NCI-H128 (cell line): Measurements from ENCODE around the gene SUPT20HL1.
"Not testable (repeated sequence)": the region's sequence is repeated elsewhere in the genome, so short reads cannot be mapped to it uniquely, and the experiment has no call there.

ENCODE experiments used
- DNase-seq: peaks from one replicate; lab custom pipeline; 2025; ENCODE audit not compliant: unreplicated experiment; lab: John Stamatoyannopoulos, UW

The SUPT20HL1 gene

DNA sequence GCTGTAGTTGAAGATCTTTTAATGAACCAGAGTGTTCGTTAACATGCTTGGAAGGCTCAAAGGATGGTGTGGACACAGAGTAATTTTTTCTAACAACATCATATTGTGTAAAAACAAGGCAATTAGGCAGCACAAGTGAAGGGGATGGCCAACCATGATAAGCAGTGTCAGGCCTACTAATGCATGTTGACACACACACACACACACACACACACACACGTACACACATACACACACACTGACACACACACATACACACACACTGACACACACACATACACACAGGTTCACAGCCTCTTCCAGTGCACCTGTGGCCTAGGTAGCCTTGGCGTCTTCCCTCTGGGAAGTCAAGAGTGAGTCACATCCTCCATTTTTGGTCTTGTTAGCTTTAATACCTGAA lies at the start of gene SUPT20HL1:
Gene SUPT20HL1 (plus strand): TSS at position 368 of the 400 bp plus-strand sequence. CDS start 2,122 bp downstream, outside the sequence.
- no peak for DNase-seq

DNA sequence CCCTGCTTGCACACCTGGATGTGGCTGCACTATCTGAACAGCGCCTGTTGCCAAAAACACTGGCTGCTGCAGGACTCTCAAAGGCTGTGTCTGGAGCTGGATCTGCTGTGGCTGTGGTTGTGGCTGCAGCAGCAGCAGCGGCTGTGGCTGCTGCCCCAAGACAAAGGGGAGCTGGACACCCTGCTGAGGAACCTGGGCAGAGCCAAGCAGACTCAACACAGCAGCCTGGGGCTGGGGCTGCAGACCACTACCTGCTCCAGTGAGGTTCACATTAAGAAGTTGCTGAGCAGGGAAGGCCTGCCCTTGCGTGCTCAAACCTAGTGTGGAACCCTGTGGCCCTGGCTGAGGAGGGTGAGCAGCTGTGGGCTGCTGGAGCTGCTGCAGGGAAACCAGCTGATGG lies 49.5 kb upstream of the SUPT20HL1 start:
- DNase-seq: not testable (repeated sequence)

DNA sequence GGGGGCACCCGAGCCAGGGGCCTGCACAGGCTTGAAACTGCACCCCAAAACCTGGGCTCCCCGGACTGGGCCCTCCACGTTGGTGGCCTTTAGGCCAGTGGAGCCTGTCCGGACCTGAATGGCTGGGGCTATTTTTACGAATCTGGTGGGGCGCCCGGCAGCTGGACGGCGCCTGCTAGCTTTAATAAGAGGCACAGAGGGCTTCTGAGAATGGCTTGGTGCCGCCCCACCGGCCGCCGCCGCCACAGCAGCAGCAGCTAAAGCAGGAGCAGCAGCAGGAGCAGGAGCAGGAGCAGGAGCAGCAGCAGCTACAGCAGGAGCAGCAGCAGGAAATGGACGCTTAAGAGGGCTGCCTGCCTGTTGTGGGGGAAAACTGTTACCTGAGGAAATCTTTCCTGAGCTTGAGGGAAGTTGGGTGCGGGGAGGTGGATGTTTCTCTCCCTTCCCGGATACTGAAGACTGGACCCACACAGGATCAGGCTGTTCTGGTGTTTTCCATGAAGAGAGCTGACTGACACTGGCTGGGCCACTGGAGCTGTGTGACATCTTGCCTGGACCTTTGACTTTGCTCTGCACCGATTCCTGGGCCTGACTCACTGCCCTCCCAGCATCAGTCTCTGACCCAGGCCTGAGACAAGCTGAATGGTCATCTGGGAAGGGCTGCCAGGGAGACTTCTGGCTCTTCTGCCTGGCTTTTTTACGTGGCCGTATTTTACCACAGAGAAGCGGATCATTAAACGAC lies 48.8 kb upstream of the SUPT20HL1 start:
- not testable (repeated sequence) for DNase-seq

DNA sequence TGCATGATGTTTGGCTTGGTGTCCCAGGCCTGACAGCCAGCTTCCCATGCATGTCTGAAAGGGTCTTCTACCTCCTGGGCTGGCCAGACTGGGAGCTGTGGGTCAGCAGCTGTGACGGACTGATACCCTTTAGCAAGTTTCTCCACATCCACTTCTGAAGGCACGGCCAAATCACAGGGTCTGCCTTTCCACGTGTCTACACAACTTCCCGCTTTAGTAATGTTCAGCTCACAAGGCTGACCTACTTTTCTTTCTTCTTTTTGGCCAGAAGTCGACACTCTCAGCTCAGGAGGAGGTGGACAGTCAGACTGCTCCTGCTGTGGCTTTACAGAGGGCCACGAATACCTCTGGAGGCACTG lies 48.2 kb upstream of the SUPT20HL1 start:
- not testable (repeated sequence) for DNase-seq

DNA sequence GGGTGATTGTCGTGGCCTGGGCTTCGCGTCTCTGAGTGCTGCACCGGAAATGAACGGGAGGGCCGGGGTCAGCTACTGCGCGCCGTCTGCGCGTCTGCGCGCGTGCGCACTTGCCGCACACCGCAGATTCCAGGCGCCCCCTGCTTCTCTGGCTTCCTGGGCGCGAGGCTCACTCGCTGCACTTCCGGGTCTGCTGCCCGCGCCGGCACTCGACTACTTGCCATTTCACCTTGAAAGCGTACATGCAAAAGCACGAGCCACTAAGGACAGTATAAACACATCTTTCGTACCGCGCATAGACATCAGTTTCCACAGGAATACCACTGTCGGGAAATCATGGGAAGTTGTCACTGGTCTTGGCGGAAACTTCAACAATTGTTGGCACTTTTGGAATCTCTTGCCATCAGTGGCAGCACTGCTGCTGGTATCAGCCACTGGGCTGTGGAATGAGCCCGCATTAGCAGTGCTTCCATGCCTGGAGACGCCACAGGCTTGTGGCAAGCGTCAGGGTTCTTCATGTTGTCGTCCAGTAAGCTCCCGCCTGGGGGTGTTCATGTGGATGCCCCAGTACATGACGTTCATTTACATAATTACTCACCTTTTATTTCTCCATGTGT lies 46.3 kb upstream of the SUPT20HL1 start, which contains the start of gene SUPT20HL2:
Gene SUPT20HL2 (minus strand): TSS at position 51 of the 617 bp plus-strand sequence. CDS start 754 bp downstream, outside the sequence.
- DNase-seq: no peak

DNA sequence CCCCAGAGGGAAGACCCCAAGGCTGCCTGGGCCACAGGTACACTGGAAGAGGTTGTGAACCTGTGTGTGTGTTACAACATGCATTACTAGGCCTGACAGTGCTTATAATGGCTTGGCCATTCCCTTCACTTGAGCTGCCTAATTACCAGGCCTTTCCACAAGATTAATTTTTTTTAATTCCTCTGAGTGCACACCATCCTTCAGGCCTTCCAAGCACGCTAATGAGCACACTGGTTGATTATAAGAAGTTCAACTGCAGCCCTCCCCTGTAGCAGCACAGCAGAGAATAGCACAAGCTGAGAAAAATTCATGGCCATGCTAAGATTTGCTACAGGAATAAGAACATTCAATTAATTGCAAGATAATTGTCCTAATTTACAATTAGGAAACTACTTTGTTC lies 44.3 kb upstream of the SUPT20HL1 start:
- no peak for DNase-seq

DNA sequence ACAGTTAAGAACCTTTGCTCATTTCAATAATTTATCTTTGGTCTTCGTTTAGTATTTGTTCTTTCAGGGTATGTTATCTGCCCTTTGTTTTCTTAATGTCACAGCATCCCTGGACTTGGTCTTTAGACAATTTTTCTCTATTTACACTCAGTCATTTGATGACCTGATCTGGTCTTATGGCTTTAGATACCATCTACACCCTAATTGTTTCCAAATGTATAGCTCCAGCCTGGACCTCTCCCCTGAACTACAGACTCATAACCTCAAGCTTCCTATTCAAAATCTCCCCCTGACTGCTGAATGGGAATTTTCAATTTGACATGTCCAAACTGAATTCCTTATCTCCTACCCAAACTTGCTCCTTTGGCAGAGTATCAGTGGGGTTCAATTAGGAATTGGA lies 42.9 kb upstream of the SUPT20HL1 start:
- DNase-seq: no peak

DNA sequence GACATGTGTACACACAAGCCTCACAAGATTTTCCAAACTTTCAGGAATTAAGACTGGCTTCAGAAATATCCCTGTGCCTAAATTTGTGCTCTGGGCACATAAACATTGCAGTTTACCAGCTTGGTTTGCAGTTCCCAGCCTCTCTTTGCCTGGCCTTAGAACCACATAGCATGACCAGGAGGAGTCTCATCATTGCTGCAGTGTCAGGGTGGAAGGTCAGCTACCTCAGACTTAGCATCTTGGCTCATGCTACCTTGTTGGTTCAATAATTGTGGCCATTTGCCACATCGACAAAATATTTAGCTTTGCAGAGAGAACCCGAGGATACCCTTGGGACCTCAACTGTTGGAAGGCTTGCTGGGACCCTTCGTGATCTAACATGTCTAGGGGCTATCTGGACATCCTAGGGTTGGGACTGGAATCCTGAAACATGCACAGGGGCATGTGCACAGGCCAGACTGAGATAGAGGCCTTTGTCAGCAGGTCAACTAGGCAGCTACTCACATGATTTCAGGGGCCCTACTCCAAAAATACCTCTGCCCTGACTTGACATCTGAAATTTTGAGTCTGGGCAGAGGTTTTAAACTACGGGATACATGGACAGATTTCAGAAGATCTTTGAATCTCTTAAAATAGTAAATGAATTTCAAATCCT lies 38.6 kb upstream of the SUPT20HL1 start:
- DNase-seq: no peak

DNA sequence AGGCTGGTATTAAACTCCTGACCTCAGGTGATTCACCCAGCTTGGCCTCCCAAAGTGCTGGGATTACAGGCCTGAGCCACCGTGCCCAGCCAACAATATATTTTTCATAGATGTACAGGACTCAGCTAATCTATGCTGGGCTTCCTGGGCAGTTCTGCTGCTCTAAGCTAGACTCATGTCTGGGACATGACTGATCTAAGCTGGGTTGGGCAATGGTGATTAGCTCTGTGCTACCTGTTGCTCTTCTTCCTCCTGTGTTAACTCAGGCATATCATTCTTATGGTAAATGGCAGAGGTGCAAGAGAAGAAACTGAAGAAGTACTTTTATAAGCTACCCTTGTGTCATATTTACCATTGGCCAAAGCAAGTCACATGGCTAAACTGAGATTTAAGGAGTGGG lies 35.2 kb upstream of the SUPT20HL1 start:
- DNase-seq: no peak

DNA sequence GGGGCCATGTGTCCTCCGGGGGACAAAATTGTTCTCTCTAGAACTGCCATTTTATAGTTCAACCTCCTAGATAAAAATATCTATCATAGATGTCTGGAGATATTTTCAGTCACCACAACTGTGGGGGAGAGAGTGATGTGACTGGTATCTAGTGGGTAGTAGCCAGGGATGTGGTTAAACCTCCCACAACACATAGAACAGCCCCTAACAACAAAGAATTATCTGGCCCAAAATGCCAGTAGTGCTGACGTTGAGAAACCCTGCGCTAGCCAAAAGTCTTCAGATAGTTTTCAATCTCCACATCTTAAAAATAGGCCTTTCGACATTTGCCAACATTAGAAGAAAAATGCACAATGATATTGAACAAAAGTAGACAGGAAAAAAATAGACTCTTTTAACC lies 27.6 kb upstream of the SUPT20HL1 start:
- no peak for DNase-seq

DNA sequence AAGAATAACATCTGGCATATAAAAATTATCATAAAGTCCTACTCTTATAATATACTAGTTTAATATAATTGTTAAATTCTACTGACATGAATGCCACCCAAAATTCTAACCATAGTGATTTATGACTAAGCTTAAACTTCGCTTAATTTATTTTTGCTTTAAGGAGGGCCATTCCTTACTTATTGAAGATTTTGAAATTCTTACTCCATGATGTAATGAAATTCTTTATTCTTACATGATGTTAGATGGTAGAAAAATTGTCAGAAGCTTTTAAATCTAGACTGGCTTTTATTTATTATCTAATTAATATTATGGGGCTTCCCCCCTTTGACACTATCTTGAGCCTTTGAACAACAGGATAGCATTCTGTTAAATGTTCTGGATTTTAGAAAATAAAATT lies 27.1 kb upstream of the SUPT20HL1 start:
- no peak for DNase-seq

DNA sequence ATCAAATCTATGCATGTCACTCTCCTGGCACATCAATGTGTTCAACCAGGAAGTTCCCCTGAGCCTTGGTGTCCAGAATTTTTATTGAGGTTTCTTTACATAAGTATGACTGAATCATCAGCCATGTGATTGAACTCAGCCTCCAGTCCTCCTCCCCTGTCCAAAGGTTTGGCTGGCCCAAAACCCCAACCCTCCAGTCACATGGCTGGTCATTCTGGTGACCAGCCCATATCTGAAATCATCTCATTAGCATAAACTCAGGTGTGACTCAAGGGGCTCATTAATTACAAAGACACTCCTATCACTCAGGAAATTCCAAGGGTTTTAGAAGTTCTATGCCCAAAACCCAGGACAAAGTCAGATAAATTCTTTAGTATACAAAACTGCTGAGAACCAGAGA lies 26.0 kb upstream of the SUPT20HL1 start:
- no peak for DNase-seq

DNA sequence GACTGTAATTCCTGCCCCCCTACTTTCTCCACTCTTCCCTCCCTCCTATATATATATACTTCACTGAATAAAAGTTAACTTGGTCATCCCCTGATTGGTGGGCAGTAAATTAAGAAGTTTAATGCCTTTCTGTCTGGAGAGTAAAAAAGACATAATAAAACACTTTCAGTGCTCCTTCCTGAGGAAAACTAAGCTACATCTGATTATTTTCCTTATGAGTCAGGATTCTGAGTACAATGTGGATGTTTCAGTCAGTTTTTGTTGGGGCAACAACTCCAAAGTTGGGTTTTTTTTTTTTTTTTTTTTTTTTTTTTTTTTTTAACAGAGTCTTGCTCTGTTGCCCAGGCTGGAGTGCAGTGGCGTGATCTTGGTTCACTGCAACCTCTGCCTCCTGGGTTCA lies 24.6 kb upstream of the SUPT20HL1 start:
- no peak for DNase-seq

DNA sequence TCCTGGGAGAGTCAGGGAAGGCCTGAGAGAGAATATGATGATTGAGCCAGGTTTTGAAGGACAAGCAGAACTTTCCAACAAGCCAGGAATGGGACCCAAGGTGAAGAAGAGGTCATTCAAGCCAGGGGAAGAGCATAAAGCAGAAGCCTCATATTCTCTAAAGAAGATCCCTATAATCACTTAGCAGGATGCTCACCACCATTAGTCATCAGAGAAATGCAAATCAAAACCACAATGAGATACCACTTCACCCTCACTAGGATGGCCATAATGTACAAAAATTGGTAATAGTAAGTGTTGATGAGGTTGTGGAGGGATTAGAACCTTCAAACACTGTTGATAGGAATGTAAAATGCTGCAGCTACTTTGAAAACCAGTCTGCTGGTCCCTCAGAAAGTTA lies 20.5 kb upstream of the SUPT20HL1 start:
- no peak for DNase-seq

DNA sequence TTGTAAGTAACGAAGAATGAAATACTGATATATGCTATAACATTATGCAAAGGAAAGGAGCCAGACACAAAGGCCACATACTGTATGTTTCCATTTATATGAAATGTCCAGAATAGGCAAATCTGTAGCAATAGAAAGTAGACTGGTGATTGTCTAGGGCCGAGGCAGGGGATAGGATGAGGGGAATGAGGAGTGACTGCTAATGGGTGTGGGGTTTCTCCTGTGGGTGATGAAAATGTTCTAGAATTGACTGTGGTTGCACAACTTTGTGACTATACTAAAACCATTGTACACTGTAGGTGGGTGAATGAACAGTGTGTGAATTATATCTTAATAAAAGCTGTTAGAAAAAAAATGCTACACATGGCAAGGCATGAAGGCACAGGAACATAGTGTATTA lies 19.9 kb upstream of the SUPT20HL1 start:
- no peak for DNase-seq

DNA sequence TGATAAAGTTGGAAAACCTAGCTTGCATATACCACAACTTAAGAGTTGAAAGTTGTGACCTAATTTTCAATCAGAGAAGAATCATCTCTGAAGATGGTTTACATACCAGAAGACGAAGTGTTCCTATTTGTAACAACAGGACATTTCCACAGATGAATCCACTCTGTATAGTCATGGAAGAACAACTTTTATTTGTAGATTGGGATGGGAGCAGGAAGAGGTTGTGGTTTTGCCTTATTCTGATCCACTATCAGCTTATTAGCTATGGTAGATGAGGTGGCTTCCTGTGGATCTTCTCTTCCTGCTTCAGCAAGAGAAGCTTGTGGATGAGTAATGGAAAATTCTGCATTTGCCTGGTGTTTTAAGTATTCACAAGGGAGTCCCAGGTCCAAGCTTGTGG lies 18.6 kb upstream of the SUPT20HL1 start:
- no peak for DNase-seq

DNA sequence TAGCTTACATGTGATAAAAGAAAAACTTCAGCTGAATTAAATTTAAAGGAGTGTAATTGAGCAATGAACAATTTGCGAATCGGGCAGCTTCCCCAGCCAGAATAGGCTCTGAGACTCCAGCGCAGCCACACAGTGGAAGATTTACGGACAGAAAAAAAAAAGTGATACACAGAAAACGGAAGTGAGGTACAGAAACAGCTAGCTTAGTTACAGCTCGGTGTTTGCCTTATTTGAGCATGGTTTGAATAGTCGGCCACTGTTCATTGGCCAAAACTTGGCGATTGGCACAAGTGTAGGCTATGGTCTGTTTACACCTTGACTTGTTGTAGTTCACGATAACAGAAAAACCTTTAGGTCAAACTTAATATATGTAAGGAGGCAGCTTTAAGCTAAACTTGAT lies 16.7 kb upstream of the SUPT20HL1 start:
- no peak for DNase-seq

DNA sequence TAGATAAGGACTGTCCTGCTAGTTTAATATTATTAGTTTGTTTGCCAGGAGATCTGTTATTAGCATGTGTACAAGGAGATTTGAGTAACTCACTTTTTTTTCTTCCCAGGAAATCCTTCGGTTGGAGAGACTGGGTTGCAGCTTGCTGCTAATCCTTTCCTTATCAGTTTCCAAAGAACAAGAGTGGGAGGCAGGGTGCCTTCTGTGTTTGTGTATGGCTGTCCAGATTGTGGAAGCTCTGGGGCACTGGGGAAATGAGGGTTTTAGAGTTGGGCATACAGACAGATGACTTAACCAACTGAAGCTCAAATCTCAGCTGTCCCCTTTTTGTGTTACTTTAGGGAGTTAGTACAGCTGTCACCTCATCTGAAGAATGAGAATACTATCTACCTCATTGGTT lies 12.6 kb upstream of the SUPT20HL1 start:
- no peak for DNase-seq

DNA sequence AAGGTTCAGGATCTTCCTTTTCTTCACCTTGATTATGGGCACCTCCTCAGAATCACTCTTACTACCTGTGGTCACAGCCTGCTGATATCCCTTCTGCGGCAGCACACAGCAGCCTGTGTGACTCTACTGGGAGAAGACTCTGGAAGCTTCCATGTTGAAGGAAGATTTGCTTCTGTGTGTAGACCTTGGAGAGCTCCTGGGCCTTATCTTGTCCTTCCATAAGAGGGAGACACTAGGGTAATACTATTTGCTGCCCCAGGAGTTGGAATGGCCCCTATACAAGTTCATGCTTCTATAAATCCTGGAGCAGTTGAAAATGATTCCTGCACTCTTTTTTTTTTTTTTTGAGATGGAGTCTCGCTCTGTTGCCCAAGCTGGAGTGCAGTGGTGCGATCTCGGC lies 10.2 kb upstream of the SUPT20HL1 start:
- no peak for DNase-seq

DNA sequence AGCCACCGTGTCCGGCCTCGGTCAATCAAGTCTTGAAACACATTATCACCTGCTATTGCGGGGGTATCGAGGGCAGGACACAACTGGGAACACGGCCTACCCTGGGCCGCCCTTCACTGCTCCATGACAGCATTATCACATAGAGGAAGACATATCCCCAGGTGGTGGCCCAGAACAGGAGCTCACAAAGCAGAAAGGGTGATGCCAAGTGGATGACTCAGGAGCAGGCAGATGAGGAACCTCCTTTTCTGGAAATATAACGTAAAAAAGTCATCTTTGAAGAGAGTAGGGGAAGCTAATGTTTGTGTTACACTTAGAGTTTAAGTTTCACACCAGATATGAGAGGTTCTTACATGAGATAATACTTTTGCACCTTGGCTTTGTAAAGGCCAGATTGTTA lies 5.3 kb upstream of the SUPT20HL1 start:
- DNase-seq: no peak

DNA sequence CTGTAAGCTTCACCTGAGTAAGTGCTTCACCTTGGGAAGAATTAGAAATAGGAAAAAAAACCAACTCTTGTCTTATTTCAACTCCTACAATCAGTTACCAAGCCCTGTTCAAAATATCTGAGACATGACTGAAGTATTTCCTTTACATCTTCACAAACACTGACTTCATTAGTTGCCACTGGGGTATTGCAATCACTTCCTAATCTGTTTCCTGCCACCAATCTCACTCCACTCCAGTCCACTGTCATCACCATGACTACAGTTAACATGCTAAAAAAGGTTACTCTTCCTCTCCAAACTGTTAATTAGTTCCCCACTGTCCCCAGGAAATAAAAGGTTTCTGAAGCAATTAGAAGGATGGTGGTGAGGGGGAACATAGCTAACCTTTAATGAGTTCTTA lies 3.3 kb upstream of the SUPT20HL1 start:
- no peak for DNase-seq

DNA sequence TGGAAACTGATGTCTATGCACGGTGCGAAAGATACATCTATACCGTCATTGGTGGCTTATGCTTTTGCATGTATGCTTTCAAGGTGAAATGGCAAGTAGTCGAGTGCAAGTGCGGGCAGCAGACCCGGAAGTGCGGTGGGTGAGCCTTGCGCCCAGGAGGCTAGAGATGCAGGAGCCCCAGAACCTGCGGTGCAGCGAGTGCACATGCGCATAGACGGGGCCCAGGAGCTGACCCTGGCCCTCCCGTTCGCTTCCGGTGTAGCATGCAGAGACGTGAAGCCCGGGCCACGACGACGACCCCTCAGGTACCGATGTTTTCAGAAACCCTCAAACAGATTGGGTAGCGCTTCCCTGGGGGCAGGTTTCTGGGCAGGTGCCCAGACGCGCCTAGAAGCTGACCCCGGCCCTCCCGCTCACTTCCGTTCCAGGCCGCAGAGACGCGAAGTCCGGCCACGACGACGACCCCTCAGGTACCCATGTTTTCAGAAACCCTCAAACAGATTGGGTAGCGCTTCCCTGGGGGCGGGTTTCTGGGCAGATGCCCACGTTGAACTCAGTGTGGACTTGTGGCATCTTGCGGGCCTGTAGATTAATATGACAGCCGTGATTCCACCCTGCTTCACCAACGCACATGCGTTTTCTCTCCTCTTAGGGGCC lies 1.8 kb downstream of the SUPT20HL1 start:
- not testable (repeated sequence) for DNase-seq
